Stimulated activated CD8-positive, alpha-beta memory T cell treated with anti-CD3 and anti-CD28 coated beads, Interleukin-2, amount 100 ng/mL, for 1 hour (primary cell): ENCODE measurements around the gene VOPP1.

Experiments
- DNase-seq, 2 donors: peaks; one replicate each; pipeline ENCODE4 v3.0.0-alpha.2; 2020; ENCODE audit warnings: low read depth in 2 of 2

Gene VOPP1

DNA sequence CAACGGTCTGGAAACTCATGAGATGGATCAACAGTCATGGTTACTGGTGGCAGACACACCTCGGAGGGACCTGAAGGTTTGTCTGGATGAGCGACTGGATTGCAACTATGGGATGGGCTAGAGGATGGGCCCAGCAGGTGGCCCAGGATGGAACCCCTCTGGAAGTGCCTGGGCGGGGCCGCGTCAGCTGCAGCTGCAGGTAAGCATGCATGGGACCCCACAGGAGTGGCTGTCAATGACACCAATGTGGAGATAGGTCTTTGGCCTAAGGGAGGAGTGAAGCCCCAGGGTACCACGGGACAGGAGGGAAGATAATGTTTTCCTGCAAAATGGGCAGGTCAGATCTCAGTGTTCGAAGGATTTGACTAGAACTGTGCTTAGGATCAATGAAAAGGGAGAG lies 103.8 kb downstream of the VOPP1 start:
- no peak for DNase-seq

- DNase-seq = no peak
These were observed 105.2 kb downstream of the VOPP1 start for GRCh38 chr7:55467047-55467593.

- DNase-seq = no peak
These were observed 106.6 kb downstream of the VOPP1 start for GRCh38 chr7:55465691-55466090.

GRCh38 chr7:55464422-55464821 lies 107.9 kb downstream of the VOPP1 start:
- no peak for DNase-seq

- DNase-seq = no peak
These were observed 108.5 kb downstream of the VOPP1 start for GRCh38 chr7:55463686-55464262.

GRCh38 chr7:55458351-55458750 lies 114.0 kb downstream of the VOPP1 start:
- DNase-seq = no peak

GRCh38 chr7:55457801-55458200 lies 114.5 kb downstream of the VOPP1 start:
- no peak for DNase-seq

DNA sequence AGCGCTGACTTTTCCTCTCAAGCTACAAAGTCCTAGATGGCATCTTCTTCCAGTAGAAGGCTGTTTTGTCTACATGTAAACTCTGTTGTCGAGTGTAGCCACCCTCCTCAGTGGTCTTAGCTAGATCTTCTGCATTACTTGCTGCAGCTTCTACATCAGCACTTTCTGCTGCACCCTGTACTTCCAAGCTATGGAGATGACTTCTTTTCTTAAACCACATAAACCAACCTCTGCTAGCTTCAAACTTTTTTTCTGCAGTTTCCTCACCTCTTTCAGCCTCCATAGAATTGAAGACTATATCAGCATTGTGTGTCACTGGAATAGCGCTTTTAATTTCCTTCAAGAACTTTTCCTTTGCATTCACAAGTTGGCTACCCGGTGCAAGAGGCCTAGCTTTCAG lies 119.3 kb downstream of the VOPP1 start:
- DNase-seq = no peak

DNA sequence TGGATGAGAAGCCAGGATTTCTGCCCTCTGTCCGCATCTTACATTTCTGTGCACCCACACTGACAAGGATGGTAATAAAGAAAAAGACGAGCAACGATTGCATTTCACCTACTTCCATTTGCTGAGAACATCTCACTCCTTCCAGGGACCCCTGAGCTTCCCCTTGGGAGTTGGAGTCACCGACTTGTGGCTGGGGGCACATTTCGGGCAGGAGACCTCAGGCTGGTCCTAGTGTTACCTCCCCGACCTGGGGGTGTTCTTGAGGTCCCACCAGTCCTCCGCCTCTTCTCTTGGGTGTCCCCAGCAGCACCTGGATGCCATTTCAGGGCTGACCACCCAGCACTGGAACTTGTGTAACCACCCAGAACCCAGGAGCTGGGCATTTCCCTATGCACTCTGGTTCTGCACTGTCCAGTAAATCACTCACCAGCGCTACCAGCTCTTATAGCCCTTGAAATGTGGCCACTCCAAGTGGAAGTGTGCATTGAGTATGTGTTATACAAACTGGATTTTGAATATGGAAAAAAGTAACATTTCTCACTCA lies 122.2 kb downstream of the VOPP1 start:
- DNase-seq = no peak

DNA sequence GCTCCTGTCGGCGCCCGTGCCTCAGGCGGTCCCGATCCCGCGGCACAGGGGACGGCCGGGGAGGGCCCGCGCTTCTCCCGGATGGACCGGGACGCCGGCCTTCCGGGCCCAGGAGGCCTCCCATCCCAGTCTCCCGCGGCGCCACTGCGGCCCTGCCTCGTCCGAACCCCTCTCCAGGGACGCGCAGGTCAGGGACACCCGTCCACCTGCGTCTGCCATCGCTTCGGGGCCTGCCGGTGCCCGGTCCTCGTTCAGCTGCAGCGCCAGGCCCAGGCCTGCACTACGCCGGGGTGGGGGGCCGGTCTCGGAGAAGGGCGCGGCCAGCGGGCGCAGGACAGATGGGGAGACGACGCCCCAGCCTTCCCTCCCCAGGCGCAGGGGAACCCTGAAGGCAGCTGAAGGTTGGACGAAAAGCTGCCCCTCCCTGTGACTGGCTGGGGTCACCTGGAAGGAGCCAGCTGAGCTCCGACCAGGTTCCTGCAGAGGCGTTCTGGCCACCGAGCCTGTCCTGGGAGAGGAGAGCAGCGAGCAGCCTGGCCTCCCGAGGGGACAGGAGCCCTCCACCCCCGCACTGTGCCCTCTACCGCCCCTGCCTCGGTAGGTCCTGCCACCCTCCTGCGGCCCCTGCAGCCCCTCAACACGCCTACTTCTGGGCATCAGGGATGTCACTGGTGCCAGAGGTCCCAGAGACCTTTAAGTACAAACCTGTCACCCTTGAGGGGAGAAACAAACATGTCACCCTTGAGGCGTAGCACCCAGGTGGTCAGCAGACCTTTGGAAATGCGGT lies 122.9 kb downstream of the VOPP1 start:
- no peak for DNase-seq

DNA sequence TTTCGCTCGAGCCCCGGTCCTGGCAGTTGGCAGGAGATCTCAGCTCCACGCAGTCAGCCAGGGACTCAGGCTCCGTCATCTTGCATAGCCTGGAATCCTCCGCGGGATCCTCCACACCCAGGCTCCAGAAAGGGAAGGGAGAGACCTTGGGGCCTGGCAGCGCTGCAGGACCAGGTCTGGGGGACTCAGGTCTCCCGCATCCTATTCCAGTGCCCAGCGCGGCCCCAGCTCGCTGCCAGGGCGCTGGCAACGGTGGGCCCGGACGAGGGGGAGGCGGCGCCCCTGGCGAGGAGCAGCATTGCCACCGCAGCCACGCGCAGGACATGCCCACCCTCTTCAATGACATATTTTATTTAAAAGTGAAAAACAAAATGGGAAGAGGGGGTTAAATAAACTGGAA lies 123.8 kb downstream of the VOPP1 start:
- no peak for DNase-seq

DNA sequence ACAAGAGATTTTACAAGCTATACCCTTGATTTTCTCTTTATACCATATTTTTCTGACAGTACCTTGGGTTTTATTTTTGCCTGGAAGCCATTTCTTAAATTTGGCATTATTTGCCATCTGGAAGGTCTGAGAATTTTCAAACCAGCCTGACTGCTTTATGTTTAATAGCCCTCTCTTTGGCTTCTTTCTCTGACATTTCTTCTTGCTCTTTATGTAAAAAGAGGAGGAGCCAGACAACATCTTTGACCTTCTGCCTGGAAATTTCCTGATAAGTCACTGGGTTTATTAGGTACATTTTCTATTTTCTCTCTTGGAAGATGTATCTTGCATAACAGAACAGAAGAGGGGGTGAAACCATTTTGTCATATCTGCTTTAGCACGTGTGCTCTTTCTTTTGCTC lies 127.5 kb downstream of the VOPP1 start:
- no peak for DNase-seq

DNA sequence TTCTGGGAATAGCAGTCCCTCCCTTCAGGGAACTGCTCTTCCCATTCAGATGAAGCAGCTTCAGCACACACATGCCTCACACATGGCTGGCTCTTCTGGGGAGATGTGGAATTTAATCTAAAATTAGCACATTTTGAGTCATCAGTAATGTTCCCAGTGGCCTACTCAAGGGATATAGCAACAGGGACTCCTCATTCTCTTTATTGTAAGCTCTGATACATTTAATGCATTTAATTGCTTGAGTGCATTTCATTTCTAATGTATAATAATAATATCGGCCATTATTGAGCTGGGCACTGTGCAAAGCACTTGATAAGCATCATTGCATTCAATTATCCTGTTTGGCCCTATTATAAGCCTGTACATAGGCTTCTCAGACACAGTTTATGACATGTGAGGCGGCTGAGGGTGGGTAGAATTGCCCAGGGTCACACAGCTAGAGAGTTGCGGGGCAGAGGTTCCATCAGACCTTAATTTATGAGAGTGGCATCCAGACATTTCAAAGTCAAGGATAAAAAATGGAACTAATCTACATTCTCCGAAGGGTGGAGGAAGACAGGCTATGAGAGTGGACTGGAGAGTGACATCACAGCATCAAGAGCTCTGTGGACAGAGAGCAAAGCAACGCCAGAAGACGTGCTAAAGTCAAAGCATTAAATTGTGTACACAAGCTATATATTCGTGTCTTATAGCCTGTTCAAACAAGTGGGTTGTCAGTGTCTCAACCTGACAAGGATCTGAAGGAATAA lies 130.4 kb downstream of the VOPP1 start:
- no peak for DNase-seq

DNA sequence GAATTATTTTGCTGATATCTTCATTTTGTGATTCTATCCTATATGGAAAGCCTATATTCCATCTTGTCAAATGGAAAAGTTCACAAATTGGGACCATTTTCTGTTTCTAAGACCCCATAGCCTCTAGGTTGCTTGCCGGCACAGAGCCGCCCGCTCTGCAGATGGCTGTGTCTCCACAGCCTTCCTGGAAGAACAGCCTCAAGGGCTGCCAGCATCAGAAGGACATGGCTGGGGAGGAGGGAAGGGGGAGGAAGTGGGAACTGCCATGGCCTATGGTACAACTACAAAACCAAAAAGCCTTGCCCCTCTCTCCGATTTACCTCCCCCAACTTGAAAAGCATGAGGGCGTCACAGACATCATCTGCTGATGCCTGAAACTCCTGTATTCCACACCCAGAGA lies 131.3 kb downstream of the VOPP1 start:
- no peak for DNase-seq

DNA sequence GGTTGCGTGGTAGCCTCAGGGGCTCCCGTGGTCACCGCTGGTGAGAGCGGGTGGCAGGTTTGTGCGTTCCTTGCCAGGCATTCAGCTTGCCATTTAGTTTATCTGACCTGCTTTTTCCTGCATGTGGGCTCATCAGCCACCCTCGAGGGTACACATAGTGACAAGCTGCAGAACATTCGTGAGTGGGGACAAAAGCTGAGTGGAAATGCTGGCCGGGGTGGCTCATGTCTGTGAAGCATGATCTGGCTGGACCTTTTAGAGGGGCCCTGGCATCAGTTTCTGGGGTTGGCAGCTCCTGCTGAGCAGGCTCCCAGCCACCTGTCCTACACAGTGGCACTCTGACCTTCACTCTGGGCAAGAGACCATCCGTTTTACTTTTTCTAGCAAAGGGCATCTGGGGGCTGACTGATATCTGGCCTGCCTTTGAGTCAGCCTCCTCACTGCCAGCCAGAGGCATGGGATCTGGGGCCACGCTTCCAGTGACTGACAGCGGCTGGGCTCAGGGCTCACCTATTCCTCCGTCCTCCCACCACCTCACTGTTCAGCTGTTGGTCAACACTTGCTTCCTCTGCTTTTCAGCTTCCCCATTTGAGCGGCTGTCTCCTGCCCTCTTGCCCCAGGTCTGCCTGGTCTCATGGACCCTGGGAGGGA lies 132.1 kb downstream of the VOPP1 start:
- no peak for DNase-seq

DNA sequence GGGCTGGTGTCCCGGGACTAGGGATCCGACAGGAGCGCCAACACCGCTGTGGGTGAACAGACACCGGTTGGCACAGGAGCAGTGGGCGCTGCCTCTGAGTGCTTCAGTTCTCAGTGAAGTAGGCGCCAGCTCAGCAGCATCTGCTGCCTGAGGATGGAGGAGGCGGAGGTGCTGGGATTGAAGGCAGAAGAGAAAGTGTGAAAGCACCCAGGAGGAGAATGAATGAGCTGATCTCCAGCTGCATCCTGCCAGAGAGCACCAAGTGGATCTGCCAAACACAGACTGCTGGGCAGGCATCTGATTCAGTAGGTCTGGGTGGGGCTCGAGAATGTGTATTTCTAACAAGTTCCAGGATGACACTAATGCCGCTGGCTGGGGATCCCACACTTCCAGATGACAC lies 132.7 kb downstream of the VOPP1 start:
- DNase-seq = no peak

- no peak for DNase-seq
These were observed 133.4 kb downstream of the VOPP1 start for GRCh38 chr7:55438757-55439525.

- no peak for DNase-seq
These were observed 134.1 kb downstream of the VOPP1 start for GRCh38 chr7:55438085-55438756.

- no peak for DNase-seq
These were observed 134.9 kb downstream of the VOPP1 start for GRCh38 chr7:55437375-55437774.

DNA sequence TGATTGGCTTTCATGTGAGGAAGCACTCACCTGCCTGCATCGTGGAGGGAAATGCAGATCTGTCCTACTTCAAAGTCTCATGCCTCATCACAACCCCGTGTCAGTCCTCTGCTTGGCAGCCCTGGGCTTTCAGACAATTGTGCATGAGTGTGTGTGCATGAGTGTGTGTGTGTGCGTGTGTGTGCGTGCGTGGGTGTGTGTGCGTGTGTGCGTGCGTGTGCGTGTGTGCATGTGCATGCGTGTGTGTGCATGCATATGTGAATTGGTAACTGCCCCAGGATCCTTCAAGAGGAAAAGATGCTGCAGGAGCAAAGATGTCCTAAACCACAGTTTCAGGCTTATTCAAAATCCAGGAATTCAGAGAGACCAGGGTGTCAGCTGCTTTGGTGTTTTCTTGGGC lies 135.8 kb downstream of the VOPP1 start:
- DNase-seq = no peak

- DNase-seq = no peak
These were observed 136.8 kb downstream of the VOPP1 start for GRCh38 chr7:55435466-55435865.
